ENCODE measurements around the gene TPGS1. TPM values are rescaled to one million over a fixed set of nuclear protein-coding genes. Genes with fewer than 3 reads are reported as not detected.
A peak's percentile ranks its signal among the peaks of the same experiment; 100 is the strongest.

The TPGS1 gene
- total RNA-seq: 52.7 and 68.8 TPM in 2 replicates

GRCh38 chr19:507286-508203 lies at the start of gene TPGS1:
Gene TPGS1, plus strand, starts transcription at chr19:507497. Its CDS starts 10 bp downstream, at chr19:507507.
- TF ChIP-seq CTCF (IDR thresholded peaks at IDR 0.05; ENCODE audit: insufficient read depth, low read length, poor library complexity, severe bottlenecking): no peak
- no peaks in the 10 kb centered on the region for H3K27me3 ChIP-seq (ENCODE audit: control insufficient read depth, insufficient read depth, low read length)
- no peaks in the 10 kb centered on the region for H3K36me3 ChIP-seq (ENCODE audit: control insufficient read depth, insufficient read depth, low read length)
- H3K4me3 ChIP-seq (ENCODE audit: low read depth, low read length): peak within 1 kb of the TSS; percentile 86
- no peak for DNase-seq (ENCODE audit: low read depth)

- Histone ChIP-seq H3K4me3 (ENCODE audit: low read depth, low read length) (no peak overlapping the region), H3K27me3 (ENCODE audit: control insufficient read depth, insufficient read depth, low read length) (peaks cover 24% of the 10 kb centered on the region), H3K36me3 (ENCODE audit: control insufficient read depth, insufficient read depth, low read length) (no peaks in the 10 kb centered on the region)
- no peak for TF ChIP-seq CTCF (IDR thresholded peaks at IDR 0.05; ENCODE audit: insufficient read depth, low read length, poor library complexity, severe bottlenecking)
- no peak for DNase-seq (ENCODE audit: low read depth)
Observed at GRCh38 chr19:457636-458035, 49.7 kb upstream of the TPGS1 start.

GRCh38 chr19:458091-459042 lies 48.9 kb upstream of the TPGS1 start:
- DNase-seq (ENCODE audit: low read depth): no peak
- Histone ChIP-seq H3K27me3 (ENCODE audit: control insufficient read depth, insufficient read depth, low read length) (peaks cover 24% of the 10 kb centered on the region), H3K4me3 (ENCODE audit: low read depth, low read length) (no peak overlapping the region), H3K36me3 (ENCODE audit: control insufficient read depth, insufficient read depth, low read length) (no peaks in the 10 kb centered on the region)
- TF ChIP-seq CTCF (IDR thresholded peaks at IDR 0.05; ENCODE audit: insufficient read depth, low read length, poor library complexity, severe bottlenecking): no peak

GRCh38 chr19:459724-460511 lies 47.4 kb upstream of the TPGS1 start:
- no peak for DNase-seq (ENCODE audit: low read depth)

More at GRCh38 chr19:459724-460511, 47.4 kb upstream of the TPGS1 start:
- H3K27me3 ChIP-seq (ENCODE audit: control insufficient read depth, insufficient read depth, low read length): peaks cover 24% of the 10 kb centered on the region
- peak overlapping the region; percentile 46 for H3K4me3 ChIP-seq (ENCODE audit: low read depth, low read length)
- no peaks in the 10 kb centered on the region for H3K36me3 ChIP-seq (ENCODE audit: control insufficient read depth, insufficient read depth, low read length)
- no peak for TF ChIP-seq CTCF (IDR thresholded peaks at IDR 0.05; ENCODE audit: insufficient read depth, low read length, poor library complexity, severe bottlenecking)

Measured in kidney epithelial cell (primary cell).